GM23338 (cell line): Measurements from ENCODE around the gene MADCAM1.

Experiments
- CREB1 ChIP-seq: fragments of 250-450 bp; sonication (Bioruptor Pico); IDR thresholded peaks from 2 replicates; pipeline ENCODE4 v1.5.0; 2020; ENCODE audit warnings: low read depth, mild to moderate bottlenecking, moderate library complexity
- EZH2 ChIP-seq: fragments of 200-600 bp; sonication (generic); IDR thresholded peaks from one replicate; pipeline ENCODE4 v1.8.0; 2017; ENCODE audit warnings: antibody characterized with exemption, mild to moderate bottlenecking, low read depth; ENCODE audit not compliant: unreplicated experiment
- EZH2phosphoT487 ChIP-seq: fragments of 200-600 bp; sonication (generic); IDR thresholded peaks from one replicate; pipeline ENCODE4 v1.8.1; 2018; ENCODE audit warnings: antibody characterized with exemption; ENCODE audit not compliant: unreplicated experiment
- JUNB ChIP-seq: IDR thresholded peaks from one replicate; pipeline ENCODE4 v1.6.1; 2016; ENCODE audit warnings: antibody characterized with exemption; ENCODE audit not compliant: unreplicated experiment
- NANOG ChIP-seq: IDR thresholded peaks from 2 replicates; pipeline ENCODE4 v1.6.1; 2016; ENCODE audit warnings: antibody characterized with exemption, borderline replicate concordance
- POLR2AphosphoS5 ChIP-seq: IDR thresholded peaks from 2 replicates; pipeline ENCODE4 v1.6.1; 2016; ENCODE audit warnings: antibody characterized with exemption, low read depth
- ZNF331 ChIP-seq: fragments of 250-450 bp; sonication (Bioruptor Pico); IDR thresholded peaks from 2 replicates; pipeline ENCODE4 v1.5.0; 2020; ENCODE audit warnings: low read depth, mild to moderate bottlenecking, moderate library complexity
- TF ChIP-seq, protein P1 (sequence below), 2 experiments: fragments of 200-600 bp in 1 of 2; sonication (generic) in 1 of 2; conservative IDR thresholded peaks; 2 replicates each; pipeline versions ENCODE4 v1.5.1 to v1.6.1; 2016 to 2017; ENCODE audit warnings: antibody characterized with exemption in 2 of 2, low read depth in 2 of 2, mild to moderate bottlenecking in 2 of 2, moderate library complexity in 1 of 2
- TF ChIP-seq, protein P2 (sequence below): IDR thresholded peaks from one replicate; pipeline ENCODE4 v1.6.1; 2018; ENCODE audit warnings: antibody characterized with exemption; ENCODE audit not compliant: unreplicated experiment
- TF ChIP-seq, protein P3 (sequence below): fragments of 250-450 bp; sonication (Bioruptor Pico); IDR thresholded peaks from 2 replicates; pipeline ENCODE4 v1.5.0; 2020; ENCODE audit warnings: mild to moderate bottlenecking, moderate library complexity
- TF ChIP-seq, protein P4 (sequence below): IDR thresholded peaks from 2 replicates; pipeline ENCODE4 v1.6.1; 2016; ENCODE audit warnings: antibody characterized with exemption

DNA sequence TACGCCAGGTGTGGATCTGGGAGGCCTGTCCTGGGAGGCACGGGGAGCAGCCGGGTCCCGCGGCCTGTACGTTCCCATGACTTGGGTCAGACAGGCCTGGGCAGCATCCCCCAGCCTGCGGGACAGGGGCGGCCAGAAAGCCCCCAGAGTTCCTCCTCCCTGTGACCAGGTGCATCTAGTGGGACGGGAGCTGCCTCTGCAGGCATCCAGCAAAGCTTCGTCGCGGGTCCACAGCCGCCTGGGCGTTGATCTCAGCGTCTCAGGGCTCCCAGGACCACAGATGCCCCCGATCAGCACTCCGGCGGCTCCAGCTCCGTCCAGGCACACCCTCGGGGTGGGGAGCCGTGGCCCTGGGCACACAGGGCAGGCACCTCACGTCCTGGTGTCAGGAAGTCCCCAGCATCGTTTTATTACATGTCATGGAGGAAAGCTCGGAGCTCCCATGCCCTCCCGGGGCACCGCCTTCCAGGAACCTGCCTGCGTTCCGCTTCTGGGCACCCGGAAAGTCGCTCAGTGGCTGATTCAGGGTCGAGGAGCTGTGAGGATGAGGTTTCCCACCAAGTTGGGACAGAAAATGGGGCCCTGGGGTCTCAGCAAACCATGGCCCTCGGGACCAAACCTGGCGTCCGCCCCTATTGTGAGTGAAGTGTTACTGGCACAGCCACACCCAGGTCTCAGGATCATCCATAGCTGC lies 46.0 kb downstream of the MADCAM1 start:
- TF ChIP-seq, protein P1, sequence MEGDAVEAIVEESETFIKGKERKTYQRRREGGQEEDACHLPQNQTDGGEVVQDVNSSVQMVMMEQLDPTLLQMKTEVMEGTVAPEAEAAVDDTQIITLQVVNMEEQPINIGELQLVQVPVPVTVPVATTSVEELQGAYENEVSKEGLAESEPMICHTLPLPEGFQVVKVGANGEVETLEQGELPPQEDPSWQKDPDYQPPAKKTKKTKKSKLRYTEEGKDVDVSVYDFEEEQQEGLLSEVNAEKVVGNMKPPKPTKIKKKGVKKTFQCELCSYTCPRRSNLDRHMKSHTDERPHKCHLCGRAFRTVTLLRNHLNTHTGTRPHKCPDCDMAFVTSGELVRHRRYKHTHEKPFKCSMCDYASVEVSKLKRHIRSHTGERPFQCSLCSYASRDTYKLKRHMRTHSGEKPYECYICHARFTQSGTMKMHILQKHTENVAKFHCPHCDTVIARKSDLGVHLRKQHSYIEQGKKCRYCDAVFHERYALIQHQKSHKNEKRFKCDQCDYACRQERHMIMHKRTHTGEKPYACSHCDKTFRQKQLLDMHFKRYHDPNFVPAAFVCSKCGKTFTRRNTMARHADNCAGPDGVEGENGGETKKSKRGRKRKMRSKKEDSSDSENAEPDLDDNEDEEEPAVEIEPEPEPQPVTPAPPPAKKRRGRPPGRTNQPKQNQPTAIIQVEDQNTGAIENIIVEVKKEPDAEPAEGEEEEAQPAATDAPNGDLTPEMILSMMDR (conservative IDR thresholded peaks at IDR 0.05; ENCODE audit: low read depth in 2 of 2), result no peak
- TF ChIP-seq, protein P2, sequence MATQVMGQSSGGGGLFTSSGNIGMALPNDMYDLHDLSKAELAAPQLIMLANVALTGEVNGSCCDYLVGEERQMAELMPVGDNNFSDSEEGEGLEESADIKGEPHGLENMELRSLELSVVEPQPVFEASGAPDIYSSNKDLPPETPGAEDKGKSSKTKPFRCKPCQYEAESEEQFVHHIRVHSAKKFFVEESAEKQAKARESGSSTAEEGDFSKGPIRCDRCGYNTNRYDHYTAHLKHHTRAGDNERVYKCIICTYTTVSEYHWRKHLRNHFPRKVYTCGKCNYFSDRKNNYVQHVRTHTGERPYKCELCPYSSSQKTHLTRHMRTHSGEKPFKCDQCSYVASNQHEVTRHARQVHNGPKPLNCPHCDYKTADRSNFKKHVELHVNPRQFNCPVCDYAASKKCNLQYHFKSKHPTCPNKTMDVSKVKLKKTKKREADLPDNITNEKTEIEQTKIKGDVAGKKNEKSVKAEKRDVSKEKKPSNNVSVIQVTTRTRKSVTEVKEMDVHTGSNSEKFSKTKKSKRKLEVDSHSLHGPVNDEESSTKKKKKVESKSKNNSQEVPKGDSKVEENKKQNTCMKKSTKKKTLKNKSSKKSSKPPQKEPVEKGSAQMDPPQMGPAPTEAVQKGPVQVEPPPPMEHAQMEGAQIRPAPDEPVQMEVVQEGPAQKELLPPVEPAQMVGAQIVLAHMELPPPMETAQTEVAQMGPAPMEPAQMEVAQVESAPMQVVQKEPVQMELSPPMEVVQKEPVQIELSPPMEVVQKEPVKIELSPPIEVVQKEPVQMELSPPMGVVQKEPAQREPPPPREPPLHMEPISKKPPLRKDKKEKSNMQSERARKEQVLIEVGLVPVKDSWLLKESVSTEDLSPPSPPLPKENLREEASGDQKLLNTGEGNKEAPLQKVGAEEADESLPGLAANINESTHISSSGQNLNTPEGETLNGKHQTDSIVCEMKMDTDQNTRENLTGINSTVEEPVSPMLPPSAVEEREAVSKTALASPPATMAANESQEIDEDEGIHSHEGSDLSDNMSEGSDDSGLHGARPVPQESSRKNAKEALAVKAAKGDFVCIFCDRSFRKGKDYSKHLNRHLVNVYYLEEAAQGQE, result no peak
- TF ChIP-seq CREB1 (CRISPR knock-in tag) (no peak), POLR2AphosphoS5 (no peak), ZNF331 (CRISPR knock-in tag) (no peak), NANOG (no peak), JUNB (no peak), EZH2phosphoT487 (no peak), EZH2 (no peak)
- TF ChIP-seq, protein P3, sequence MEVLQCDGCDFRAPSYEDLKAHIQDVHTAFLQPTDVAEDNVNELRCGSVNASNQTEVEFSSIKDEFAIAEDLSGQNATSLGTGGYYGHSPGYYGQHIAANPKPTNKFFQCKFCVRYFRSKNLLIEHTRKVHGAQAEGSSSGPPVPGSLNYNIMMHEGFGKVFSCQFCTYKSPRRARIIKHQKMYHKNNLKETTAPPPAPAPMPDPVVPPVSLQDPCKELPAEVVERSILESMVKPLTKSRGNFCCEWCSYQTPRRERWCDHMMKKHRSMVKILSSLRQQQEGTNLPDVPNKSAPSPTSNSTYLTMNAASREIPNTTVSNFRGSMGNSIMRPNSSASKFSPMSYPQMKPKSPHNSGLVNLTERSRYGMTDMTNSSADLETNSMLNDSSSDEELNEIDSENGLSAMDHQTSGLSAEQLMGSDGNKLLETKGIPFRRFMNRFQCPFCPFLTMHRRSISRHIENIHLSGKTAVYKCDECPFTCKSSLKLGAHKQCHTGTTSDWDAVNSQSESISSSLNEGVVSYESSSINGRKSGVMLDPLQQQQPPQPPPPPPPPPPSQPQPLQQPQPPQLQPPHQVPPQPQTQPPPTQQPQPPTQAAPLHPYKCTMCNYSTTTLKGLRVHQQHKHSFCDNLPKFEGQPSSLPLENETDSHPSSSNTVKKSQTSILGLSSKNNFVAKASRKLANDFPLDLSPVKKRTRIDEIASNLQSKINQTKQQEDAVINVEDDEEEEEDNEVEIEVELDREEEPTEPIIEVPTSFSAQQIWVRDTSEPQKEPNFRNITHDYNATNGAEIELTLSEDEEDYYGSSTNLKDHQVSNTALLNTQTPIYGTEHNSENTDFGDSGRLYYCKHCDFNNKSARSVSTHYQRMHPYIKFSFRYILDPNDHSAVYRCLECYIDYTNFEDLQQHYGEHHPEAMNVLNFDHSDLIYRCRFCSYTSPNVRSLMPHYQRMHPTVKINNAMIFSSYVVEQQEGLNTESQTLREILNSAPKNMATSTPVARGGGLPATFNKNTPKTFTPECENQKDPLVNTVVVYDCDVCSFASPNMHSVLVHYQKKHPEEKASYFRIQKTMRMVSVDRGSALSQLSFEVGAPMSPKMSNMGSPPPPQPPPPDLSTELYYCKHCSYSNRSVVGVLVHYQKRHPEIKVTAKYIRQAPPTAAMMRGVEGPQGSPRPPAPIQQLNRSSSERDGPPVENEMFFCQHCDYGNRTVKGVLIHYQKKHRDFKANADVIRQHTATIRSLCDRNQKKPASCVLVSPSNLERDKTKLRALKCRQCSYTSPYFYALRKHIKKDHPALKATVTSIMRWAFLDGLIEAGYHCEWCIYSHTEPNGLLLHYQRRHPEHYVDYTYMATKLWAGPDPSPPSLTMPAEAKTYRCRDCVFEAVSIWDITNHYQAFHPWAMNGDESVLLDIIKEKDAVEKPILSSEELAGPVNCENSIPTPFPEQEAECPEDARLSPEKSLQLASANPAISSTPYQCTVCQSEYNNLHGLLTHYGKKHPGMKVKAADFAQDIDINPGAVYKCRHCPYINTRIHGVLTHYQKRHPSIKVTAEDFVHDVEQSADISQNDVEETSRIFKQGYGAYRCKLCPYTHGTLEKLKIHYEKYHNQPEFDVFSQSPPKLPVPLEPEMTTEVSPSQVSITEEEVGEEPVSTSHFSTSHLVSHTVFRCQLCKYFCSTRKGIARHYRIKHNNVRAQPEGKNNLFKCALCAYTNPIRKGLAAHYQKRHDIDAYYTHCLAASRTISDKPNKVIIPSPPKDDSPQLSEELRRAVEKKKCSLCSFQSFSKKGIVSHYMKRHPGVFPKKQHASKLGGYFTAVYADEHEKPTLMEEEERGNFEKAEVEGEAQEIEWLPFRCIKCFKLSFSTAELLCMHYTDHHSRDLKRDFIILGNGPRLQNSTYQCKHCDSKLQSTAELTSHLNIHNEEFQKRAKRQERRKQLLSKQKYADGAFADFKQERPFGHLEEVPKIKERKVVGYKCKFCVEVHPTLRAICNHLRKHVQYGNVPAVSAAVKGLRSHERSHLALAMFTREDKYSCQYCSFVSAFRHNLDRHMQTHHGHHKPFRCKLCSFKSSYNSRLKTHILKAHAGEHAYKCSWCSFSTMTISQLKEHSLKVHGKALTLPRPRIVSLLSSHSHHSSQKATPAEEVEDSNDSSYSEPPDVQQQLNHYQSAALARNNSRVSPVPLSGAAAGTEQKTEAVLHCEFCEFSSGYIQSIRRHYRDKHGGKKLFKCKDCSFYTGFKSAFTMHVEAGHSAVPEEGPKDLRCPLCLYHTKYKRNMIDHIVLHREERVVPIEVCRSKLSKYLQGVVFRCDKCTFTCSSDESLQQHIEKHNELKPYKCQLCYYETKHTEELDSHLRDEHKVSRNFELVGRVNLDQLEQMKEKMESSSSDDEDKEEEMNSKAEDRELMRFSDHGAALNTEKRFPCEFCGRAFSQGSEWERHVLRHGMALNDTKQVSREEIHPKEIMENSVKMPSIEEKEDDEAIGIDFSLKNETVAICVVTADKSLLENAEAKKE (CRISPR knock-in tag), result no peak
- TF ChIP-seq, protein P4, sequence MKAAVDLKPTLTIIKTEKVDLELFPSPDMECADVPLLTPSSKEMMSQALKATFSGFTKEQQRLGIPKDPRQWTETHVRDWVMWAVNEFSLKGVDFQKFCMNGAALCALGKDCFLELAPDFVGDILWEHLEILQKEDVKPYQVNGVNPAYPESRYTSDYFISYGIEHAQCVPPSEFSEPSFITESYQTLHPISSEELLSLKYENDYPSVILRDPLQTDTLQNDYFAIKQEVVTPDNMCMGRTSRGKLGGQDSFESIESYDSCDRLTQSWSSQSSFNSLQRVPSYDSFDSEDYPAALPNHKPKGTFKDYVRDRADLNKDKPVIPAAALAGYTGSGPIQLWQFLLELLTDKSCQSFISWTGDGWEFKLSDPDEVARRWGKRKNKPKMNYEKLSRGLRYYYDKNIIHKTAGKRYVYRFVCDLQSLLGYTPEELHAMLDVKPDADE, result no peak
